ENCODE results near the gene CYP4V2. TPM values are rescaled to one million over a fixed set of nuclear protein-coding genes. Genes with fewer than 3 reads are reported as not detected.

CYP4V2 gene
- total RNA-seq, 1 experiment from 2014 or later, result 2.9 TPM

- H3K36me3 ChIP-seq (replicated peaks; ENCODE audit: control insufficient read depth, insufficient read depth, low read length), result no peaks in the 10 kb centered on the region; the same call in 1 of the 2 replicates
- no peaks in the 10 kb centered on the region for H3K27me3 ChIP-seq (ENCODE audit: control insufficient read depth, insufficient read depth, low read length)
- no peak overlapping the region for H3K4me3 ChIP-seq (ENCODE audit: insufficient read depth, low read depth, low read length)
- no peak for DNase-seq
Measured at GRCh38 chr4:186258216-186258811, 66.9 kb downstream of the CYP4V2 start.

GRCh38 chr4:186260117-186260503 lies 68.7 kb downstream of the CYP4V2 start:
- Histone ChIP-seq H3K4me3 (ENCODE audit: insufficient read depth, low read depth, low read length) (no peak overlapping the region), H3K27me3 (ENCODE audit: control insufficient read depth, insufficient read depth, low read length) (no peaks in the 10 kb centered on the region), H3K36me3 (replicated peaks; ENCODE audit: control insufficient read depth, insufficient read depth, low read length) (no peaks in the 10 kb centered on the region; the same call in 1 of the 2 replicates)
- no peak for DNase-seq

Other genes with a start within 250 kb of the CYP4V2 start
- 1.0 and 1.8 TPM in 2 replicates for gene TLR3, start 122.4 kb upstream of the CYP4V2 start, total RNA-seq (2014; rRNA removed; shearing (Covaris generic))
- gene FAM149A, start 86.9 kb upstream of the CYP4V2 start, total RNA-seq (2014; rRNA removed; shearing (Covaris generic)), result 13.9 and 19.2 TPM in 2 replicates
- 11.8 and 16.3 TPM in 2 replicates for gene KLKB1, start 35.9 kb downstream of the CYP4V2 start, total RNA-seq (2014; rRNA removed; shearing (Covaris generic))
- gene F11, start 74.6 kb downstream of the CYP4V2 start, total RNA-seq (2014; rRNA removed; shearing (Covaris generic)), result 0.28 and 0.30 TPM in 2 replicates